ENCODE data around the gene YTHDC1. TPM values are rescaled to one million over a fixed set of nuclear protein-coding genes. Genes with fewer than 3 reads are reported as not detected.

The YTHDC1 gene
- total RNA-seq, 2 donors from 2014 or later, result 37.0 to 89.9 TPM

- no peaks in the 10 kb centered on the region for H3K27me3 ChIP-seq (replicated peaks; ENCODE audit: insufficient read depth)
- no peaks in the 10 kb centered on the region for H3K4me1 ChIP-seq (ENCODE audit: control insufficient read depth in 1 of 2, low read depth in 2 of 2)
- no peak overlapping the region for H3K27ac ChIP-seq
- no peaks in the 10 kb centered on the region for H3K36me3 ChIP-seq
- TF ChIP-seq, protein P1, sequence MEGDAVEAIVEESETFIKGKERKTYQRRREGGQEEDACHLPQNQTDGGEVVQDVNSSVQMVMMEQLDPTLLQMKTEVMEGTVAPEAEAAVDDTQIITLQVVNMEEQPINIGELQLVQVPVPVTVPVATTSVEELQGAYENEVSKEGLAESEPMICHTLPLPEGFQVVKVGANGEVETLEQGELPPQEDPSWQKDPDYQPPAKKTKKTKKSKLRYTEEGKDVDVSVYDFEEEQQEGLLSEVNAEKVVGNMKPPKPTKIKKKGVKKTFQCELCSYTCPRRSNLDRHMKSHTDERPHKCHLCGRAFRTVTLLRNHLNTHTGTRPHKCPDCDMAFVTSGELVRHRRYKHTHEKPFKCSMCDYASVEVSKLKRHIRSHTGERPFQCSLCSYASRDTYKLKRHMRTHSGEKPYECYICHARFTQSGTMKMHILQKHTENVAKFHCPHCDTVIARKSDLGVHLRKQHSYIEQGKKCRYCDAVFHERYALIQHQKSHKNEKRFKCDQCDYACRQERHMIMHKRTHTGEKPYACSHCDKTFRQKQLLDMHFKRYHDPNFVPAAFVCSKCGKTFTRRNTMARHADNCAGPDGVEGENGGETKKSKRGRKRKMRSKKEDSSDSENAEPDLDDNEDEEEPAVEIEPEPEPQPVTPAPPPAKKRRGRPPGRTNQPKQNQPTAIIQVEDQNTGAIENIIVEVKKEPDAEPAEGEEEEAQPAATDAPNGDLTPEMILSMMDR (IDR thresholded peaks at IDR 0.05), result no peak
- no peaks in the 10 kb centered on the region for H3K9me3 ChIP-seq
- H3K4me3 ChIP-seq, result peak overlapping the region; percentile 60
- ATAC-seq (ENCODE audit: insufficient number of reproducible peaks, low FRiP score, low read depth), result peak; percentile 53
- no peak for DNase-seq (ENCODE audit: low spot score)
These were observed 77.5 kb downstream of the YTHDC1 start for GRCh38 chr4:68272380-68272779.

DNA sequence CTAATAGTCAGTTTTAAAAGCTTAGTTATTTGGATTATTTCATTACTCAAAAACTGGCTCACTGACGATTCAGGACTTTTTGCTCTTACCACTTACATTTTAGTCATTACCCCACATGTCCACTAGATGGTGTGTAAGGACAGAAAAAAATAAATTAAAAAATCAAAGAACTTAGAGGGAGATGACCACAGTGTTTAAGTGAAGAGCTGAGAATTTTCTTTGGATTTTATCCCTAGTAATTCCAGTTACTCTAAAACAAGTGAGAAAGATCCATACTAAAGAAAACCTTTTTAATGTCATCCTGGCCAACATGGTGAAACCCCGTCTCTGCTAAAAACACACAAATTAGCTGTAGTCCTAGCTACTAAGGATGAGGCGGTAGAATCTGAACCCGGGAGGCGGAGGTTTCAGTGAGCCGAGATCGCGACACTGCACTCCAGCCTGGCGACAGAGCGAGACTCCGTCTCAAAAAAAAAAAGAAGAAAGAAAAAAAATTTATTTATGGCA, 78.0 kb downstream of the YTHDC1 start:
- H3K27ac ChIP-seq, result no peak overlapping the region
- H3K4me3 ChIP-seq, result peak overlapping the region; percentile 60
- H3K4me1 ChIP-seq (ENCODE audit: control insufficient read depth in 1 of 2, low read depth in 2 of 2), result no peaks in the 10 kb centered on the region
- ATAC-seq (ENCODE audit: insufficient number of reproducible peaks, low FRiP score, low read depth) (no peak), DNase-seq (ENCODE audit: low spot score) (no peak)
- no peaks in the 10 kb centered on the region for H3K36me3 ChIP-seq
- H3K9me3 ChIP-seq, result no peaks in the 10 kb centered on the region
- H3K27me3 ChIP-seq (replicated peaks; ENCODE audit: insufficient read depth), result no peaks in the 10 kb centered on the region
- TF ChIP-seq, protein P1 (IDR thresholded peaks at IDR 0.05), result peak; percentile 69

GRCh38 chr4:68267433-68267944, 82.4 kb downstream of the YTHDC1 start:
- H3K4me3 ChIP-seq, result no peak overlapping the region
- H3K36me3 ChIP-seq, result no peaks in the 10 kb centered on the region
- DNase-seq (ENCODE audit: low spot score) (no peak), ATAC-seq (ENCODE audit: insufficient number of reproducible peaks, low FRiP score, low read depth) (no peak)
- H3K9me3 ChIP-seq, result no peaks in the 10 kb centered on the region
- TF ChIP-seq, protein P1 (IDR thresholded peaks at IDR 0.05), result no peak
- no peaks in the 10 kb centered on the region for H3K4me1 ChIP-seq (ENCODE audit: control insufficient read depth in 1 of 2, low read depth in 2 of 2)
- H3K27me3 ChIP-seq (replicated peaks; ENCODE audit: insufficient read depth), result no peaks in the 10 kb centered on the region
- H3K27ac ChIP-seq, result no peak overlapping the region

DNA sequence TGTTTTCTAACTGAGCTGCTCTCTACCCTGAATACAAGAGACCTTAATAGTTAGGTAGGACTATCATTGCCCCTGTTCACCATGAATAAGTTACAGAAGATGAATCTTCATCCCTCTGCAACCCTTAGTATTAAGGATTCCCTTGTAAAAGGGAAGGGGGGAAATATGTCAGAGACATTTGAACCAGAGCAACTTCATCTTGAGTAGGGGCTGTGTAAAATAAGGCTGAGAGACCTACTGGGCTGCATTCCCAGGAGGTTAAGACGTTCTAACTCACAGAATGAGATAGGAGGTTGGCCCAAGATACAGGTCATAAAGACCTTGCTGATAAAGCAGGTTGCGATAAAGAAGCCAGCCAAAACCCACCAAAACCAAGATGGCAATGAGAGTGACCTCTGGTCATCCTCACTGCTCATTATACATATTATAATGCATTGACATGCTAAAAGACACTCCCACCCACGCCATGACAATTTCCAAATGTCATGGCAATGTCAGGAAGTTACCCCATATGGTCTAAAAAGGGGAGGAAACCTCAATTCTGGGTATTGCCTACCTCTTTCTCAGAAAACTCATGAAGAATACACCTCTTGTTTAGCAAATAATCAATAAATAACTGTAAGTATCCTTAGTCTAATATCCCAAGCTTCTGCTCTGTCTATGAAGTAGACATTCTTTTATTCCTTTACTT, 84.9 kb downstream of the YTHDC1 start:
- Histone ChIP-seq H3K4me3 (no peak overlapping the region), H3K27ac (no peak overlapping the region), H3K9me3 (no peaks in the 10 kb centered on the region), H3K27me3 (replicated peaks; ENCODE audit: insufficient read depth) (no peaks in the 10 kb centered on the region), H3K4me1 (ENCODE audit: control insufficient read depth in 1 of 2, low read depth in 2 of 2) (no peaks in the 10 kb centered on the region), H3K36me3 (no peaks in the 10 kb centered on the region)
- TF ChIP-seq, protein P1 (IDR thresholded peaks at IDR 0.05), result no peak
- no peak for DNase-seq (ENCODE audit: low spot score)
- ATAC-seq (ENCODE audit: insufficient number of reproducible peaks, low FRiP score, low read depth), result no peak

Other genes starting within 250 kb of the YTHDC1 start
- gene TMPRSS11F, start 220.2 kb downstream of the YTHDC1 start, total RNA-seq, result under 1 TPM in 1 of 2 donors, not detected in 1; 0.28 TPM
- gene TMPRSS11B, start 104.4 kb downstream of the YTHDC1 start, total RNA-seq, result not detected
- not detected for gene TMPRSS11E, start 97.4 kb upstream of the YTHDC1 start, total RNA-seq
- gene UGT2B17, start 226.2 kb upstream of the YTHDC1 start, total RNA-seq, result not detected